GM19468 (cell line): Measurements from ENCODE around the gene TSSC4.

Experiments
- ATAC-seq: cut with Tn5 transposase; IDR thresholded peaks from one replicate; pipeline ENCODE4 v1.9.1; 2021; ENCODE audit warnings: mild to moderate bottlenecking, moderate library complexity, moderate number of reproducible peaks; ENCODE audit not compliant: unreplicated experiment; ENCODE audit errors: extremely low read depth

Gene TSSC4

GRCh38 chr11:2368178-2368850 lies 32.2 kb upstream of the TSSC4 start:
- no peak for ATAC-seq

DNA sequence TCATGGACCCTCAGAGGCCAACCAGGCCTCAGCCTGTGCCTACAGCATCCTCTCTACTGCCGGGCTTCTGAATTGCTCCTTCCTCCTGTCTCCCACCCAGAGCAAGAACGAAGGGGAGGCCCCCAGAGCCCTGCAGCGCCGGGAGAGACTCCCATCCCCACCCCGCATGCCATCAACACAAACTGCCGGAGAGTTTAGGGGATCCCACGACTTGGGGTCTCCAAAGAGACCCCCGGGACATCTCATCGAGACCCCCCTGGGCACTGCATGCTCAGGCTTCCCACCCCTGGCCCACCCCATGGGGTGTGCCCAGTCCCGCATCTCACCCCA lies 31.7 kb upstream of the TSSC4 start:
- ATAC-seq, result no peak

- no peak for ATAC-seq
Observed at GRCh38 chr11:2369320-2369719, 31.2 kb upstream of the TSSC4 start.

- ATAC-seq, result no peak
Observed at GRCh38 chr11:2369896-2370295, 30.7 kb upstream of the TSSC4 start.

DNA sequence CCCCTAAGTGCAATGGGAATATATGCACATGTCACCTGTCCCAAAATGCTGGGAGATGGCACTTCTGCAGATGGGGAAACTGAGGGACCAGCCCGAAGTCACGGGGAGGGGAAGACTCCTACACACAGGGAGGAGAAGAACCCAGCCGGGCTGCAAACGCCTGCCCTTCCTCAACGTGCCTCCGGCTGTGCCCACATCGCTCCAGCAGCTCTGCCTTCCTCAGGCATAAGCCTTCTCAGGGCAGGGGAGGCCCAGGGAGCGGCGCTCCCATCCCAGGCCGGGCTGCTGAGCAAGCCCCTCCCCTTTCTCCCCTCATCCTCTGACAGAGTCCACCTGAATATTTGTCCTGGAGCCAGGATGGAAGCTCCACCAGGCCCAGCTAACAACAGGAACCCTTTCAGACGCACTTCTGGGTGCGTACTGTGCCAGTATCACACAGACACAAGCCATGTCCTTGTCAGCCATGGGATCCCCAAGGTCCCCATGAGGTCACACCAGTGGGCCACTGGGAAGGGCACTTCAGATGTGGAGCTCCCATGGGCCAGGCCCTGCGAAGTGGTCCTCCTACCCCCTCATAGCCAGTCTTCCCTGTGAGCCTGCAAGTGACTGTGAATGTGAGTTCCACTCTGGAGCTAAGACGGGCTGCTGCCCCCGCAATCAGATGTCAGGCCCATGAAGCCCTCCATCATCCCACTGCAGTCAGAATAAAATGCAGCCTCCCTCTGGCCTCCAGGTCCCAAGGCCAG lies 25.9 kb upstream of the TSSC4 start:
- no peak for ATAC-seq

- ATAC-seq, result no peak
Observed at GRCh38 chr11:2375341-2375853, 25.2 kb upstream of the TSSC4 start.

GRCh38 chr11:2375964-2376551 lies 24.5 kb upstream of the TSSC4 start:
- no peak for ATAC-seq

GRCh38 chr11:2376751-2377451 lies 23.6 kb upstream of the TSSC4 start, which contains the start of gene CD81:
TSS of gene CD81 (plus strand) at chr11:2377310. CDS start at chr11:2377550, 240 bp downstream.
- no peak for ATAC-seq

GRCh38 chr11:2377511-2378443 lies 22.8 kb upstream of the TSSC4 start:
- ATAC-seq, result no peak

GRCh38 chr11:2378527-2379210 lies 21.9 kb upstream of the TSSC4 start:
- no peak for ATAC-seq

GRCh38 chr11:2379466-2380174 lies 20.9 kb upstream of the TSSC4 start:
- no peak for ATAC-seq

DNA sequence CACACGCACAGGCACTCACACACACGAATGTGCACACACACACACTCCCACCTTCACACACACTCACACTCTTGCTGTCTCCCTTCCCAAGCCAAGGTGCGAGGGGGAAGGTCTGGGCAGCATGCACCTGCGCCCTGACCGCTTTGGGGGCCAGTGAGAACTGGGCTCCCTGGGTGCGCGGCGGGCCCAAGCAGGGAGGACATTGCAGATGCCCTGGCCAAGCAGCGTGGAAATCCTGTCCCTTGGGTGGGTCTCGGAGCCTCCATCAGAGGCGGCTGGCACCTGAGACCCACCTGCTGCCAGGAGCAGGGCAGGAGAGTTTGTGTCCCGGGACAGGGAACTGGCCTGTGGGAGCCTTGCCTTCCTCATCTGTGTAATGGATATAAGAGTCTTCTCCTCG lies 20.2 kb upstream of the TSSC4 start:
- no peak for ATAC-seq

- ATAC-seq, result no peak
Observed at GRCh38 chr11:2380807-2381350, 19.7 kb upstream of the TSSC4 start.

DNA sequence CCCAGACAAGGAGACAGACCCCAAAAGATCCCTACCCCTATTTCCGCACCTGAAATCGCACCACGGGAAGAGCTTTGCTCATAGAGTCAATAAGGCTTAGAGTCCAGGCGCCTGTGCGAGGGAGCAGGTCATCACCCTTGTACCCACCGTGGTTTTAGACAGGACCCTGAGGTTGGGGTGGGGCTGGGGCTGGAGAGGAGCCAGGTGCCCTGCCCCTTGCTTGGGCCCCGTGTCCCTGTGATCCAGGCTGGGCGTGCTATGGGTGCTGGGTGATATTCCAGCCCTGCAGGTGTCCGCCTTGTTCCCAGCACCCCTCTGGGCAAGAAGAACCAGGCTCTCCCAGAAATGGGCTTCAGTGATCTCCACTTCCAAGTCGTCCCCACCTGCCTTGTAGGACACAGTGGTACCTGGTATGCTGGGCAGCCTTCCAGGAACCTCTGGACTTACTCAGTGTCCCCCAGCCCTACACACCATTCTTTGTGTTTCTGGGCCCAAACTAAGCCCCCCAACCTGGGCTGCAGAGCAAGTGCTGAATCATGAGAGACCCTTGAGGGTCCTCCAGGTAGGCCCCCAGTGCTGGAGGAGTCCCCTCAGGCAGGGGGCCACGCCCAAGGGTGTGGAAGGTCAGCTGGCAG lies 18.9 kb upstream of the TSSC4 start:
- ATAC-seq, result no peak

DNA sequence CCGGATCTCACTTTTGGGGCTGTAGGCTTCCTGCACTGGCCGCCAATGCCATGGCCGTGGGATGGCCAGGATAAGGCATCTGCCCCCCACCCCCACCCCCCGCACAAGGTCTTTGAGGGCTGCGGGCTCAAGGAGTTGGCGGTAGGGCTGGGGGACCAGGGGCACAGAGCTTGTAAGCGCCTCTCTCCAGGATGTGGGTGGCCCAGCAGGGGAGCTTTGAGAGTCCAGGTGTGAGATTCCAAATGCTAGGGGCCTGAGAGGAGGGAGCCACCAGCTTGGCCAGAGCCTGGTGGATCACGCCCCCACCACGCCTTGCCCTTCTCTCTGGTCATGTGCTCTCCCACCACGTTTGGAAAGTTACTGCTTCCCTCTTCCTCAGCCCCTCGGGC lies 18.4 kb upstream of the TSSC4 start:
- ATAC-seq, result no peak

DNA sequence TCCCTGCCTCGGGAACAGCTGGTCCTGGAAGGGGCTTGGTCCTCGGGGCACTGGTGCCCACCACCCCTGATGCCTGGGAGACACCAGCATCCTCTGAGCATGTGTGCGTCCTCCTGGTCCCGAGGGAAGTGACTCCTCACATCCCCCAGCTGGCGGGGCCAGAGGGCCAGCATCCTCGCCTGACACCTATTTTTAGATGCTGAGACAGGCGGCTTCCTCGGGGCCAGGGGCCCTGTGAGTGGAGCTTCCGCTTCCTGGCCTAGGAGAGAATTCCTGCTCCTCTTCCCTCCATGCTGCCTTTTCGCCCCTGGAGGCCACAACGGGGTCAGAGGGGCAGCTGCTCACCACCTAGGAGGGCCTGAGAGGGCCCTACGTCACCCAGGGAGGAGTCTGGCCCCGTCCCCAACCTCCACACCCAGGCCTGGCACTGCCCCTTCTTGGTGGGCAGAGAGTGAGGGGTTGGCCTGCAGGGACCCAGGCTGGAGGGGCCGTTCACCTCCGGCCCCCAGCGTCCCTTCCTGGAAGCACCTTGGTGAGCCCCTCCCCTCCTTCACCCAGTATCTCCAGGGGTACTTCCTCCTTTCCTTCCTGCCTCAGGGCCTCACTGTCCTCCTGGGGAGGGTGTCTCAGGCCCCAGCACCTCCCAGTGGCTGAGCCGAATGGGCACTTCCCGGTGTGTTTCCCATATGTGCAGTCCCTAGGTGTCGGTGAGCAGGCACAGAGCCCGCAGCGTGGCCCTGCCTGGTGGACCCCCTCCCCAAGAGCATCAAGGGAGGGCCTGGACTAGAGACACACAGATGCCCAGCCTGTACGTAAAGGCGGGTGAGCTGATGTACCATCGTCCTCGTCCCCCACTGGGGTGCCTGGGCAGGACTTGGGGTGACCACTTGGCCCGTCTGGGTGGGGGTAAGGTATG lies 17.4 kb upstream of the TSSC4 start:
- no peak for ATAC-seq
